Kidney glomerular epithelial cell (primary cell): ENCODE measurements around the gene OXCT2.
"Not testable (repeated sequence)": the region's sequence is repeated elsewhere in the genome, so short reads cannot be mapped to it uniquely, and the experiment has no call there.

Experiments
- DNase-seq: peaks from one replicate; lab custom pipeline; 2025; lab: John Stamatoyannopoulos, UW

Gene OXCT2

DNA sequence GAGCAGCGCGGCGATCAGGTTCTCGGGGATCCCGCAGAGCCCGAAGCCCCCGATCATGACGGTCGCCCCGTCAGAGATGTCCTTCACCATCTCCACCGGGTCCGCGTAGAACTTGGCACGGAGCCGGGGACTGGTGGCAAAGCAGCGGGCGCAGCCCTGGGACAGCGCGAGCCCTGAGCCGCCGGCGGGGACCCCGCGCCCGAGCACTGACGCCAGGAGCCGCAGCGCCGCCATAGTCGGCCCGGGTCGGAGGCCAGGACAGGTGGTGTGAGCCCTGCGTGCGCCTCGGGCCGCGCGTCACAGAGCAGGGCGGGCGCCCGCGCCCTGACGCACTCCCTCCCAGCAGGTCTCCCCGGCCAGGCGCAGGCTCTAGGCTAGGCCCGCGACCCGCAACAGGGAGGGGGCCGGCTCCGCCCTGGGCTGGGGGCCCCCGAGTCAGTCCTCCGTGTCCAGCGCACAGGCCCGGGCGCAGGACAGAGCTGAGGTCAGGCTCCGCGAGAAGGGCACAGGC, at the start of gene OXCT2:
OXCT2 (minus strand) TSS at position 327 of the 511 bp plus-strand sequence; CDS start at position 234, 93 bp downstream.
- DNase-seq = not testable (repeated sequence)

DNA sequence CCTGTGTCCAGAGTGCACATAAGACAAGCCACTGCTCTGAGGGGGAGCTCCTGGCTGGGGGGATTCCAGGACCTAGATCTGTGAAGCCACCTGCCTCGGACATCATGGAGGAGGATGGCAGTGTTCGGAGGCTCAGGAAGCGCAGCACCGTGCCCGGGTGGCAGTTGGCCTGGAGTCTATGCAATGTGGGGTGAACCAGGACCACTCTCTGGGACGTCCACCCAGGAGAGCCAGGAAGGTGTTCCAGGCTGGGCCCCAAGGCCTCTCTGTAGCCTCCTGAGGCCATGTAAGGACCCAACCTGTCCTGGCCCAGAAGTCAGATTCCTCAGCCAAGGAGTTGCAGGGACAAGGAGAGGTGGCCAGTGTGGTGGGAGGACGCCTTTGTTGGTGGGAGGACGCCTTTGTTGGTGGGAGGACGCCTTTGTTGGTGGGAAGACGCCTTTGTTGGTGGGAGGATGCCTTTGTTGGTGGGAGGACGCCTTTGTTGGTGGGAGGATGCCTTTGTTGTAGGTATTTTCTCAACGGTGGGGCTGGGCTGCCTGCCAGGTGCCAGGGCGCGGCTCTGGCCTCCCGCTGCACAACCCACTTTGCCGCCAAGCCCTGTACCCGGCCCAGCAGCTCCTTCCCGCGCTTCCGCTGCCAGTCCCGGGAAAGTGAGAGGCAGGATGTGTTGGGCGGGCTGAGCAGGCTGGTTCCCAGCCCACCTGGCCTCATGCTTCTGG, 48.1 kb upstream of the OXCT2 start:
- no peak for DNase-seq

DNA sequence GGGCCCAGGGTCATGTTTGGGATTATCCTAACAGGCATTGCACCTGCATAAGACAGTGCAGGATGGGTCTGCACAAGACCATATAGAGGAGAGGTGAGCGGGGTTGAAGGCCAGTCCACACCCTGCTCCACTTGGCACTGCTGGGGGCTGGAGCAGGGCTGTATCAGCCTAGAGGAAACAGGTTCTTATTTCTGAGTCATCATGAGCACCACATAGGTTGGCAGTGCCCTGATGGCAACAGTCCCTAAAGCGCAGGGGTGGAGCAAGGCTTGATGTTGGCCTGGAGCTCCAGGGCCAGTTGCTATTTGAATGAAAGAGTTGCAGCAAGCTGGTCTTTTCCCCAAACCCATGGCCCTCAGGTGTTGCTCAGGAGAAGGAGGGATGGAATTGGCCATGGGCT, 47.3 kb upstream of the OXCT2 start:
- DNase-seq = no peak

DNA sequence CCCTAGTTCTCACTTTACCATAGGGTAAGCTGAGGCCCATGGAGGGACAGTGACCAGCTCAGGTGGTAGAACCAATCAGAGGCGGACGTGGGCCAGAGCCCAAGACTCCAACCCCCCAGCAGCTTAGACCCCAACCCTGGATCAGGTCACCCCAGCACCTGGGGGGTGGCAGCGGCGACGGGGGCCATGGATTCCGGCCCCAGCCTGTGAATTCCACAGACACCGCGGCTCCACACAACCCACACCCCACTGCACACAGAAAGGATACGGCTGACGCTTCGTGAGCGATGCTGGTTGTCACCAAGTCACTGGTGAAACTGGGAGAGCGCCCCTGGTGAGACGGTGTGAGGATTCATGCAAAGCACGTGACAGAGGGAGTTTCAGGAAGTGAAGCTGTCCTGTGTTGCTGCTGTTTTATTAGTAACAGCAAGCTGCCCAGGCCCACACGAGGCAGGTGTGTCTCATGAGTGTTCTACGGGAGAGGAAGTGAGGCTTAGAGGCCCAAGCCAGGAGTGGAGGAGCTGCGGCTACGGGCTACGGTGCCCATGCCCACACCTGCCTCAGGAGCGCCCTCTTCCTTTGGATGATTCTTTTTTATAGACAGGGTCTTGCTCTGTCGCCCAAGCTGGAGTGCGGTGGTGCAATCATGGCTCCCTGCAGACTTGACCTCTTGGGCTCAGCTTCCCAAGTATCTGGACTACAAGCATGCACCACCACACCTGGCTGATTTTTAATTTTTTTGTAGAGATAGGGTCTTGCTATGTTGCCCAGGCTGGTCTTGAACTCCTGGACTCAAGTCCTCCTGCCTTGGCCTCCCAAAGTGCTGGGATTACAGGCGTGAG, 46.2 kb upstream of the OXCT2 start:
- peak; percentile 51 for DNase-seq

DNA sequence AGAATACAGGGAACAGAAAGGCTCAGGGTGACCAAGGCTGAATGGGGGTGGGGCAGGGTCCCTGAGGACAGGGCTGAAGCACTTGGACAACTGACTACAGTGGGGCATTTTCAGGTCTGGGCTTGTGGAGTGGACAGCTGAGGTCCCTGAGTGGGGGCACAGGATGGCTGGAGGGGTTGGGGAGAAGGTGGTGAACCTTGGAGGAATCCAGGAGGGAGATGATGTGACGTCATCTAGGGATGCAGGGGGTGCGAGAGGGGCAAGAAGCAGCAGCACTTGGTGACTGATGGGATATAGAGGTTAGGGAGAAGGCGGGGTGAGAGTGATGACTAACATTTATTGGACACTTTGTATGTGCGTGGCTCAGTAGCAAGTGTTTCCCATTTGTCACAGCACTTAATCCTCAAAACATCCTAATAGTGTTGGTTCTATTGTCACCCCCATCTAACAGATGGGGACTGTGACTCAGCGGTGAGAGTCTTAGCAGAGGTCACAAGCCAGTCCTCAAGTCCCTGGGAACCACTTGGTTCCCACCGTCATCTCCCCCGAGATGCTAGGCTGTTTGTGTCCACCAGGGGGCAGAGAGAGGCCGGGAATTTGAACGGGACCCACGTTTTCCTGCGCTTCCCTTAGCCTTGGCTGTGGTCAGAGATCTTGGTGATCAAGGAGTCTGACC, 45.4 kb upstream of the OXCT2 start:
- DNase-seq = peak; percentile 58

DNA sequence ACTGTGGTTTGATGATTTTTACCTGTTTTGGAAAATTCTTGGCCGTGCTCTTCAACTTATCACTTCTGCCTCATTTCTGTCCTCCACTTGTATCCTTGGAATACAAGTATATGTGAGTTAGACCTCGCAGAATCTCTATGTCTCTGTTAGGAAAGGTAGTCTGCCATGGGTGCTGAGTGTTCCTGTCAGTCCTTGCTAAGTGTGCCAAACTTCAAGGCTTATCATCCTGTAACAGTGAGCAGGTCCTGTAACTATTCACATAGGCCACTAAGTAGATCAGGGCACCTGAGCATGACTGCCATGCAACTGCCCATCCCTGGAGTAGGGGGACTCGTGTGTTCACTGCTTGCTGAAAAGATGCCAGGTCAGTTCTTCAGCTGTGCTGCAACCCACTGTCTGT, 41.8 kb upstream of the OXCT2 start:
- no peak for DNase-seq

DNA sequence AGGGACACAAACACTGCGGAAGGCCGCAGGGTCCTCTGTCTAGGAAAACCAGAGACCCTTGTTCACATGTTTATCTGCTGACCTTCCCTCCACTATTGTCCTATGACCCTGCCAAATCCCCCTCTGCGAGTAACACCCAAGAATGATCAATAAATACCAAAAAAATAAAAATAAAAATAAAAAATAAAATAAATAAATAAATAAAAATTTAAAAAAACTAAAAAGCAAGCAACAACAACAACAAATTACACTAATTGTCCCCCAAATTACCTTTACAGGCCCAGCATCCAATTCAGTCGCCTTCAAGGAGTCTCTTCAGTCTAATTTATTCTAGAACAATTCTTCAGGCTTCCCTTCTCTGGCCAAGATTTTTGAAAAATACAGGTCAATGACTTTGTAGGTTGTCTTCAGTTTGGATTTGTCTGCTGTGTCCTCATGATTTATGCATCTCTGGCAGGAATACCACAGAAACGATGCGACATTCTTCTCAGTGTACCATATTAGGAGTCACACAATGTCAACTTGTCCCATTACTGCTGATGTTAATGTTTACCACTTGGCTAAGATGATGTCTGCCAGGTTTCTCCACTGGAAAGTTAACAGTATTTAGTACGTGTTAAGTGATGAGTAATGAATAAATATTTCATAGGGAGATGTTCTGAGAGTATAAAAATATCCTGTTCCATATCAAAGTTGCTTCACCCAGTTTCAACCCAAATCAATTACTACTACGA, 37.8 kb upstream of the OXCT2 start:
- no peak for DNase-seq

DNA sequence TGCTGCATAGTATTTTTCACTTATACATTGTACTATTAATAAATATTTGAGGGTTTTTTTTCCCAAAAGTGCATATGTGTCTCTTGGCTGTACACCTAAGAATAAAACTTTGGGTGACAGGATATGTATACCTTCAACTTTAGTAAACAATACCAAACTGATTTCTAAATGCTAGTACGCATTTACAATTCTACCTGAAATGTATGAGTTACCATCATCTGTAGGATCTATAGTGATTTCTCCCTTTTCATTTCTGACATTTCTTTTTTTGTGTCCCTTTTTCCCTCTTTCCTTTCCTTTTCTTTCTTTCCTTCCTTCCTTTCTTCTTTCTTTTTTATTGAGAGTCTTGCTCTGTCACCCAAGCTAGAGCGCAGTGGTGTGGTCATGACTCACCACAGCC, 34.2 kb upstream of the OXCT2 start:
- no peak for DNase-seq

DNA sequence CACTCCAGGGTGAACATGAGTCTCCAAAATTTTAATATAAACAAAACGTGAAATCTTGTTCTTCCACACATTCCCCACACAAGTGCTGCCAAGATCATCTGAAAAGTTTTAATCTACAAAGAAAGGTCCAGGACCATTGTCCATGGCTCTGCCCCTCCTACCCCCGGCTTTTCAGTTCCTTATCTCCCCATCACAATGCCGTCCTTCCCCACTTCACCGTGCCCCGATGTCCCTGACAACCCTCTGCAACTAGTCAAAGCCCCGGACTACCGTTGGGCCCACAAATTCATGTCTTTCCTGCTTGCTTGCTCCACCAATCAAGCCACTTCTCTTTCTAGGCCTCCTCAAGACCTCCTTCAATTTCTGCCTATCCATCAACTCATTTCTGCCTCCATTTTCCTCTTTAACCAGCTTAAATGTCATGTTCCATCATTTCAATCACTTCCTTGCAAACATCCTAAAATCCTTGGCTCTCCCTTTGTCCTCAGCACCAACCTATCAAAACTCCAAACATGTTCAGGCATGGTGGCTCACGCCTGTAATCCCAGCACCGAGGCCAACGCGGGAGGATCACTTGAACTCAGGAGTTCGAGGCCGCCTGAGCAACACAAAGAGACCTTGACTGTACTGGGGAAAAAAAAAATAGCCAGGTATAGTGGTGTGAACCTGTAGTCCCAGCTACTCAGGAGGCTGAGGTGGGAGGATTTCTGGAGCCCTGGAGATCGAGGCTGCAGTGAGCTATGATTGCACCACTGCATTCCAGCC, 31.5 kb upstream of the OXCT2 start:
- no peak for DNase-seq

DNA sequence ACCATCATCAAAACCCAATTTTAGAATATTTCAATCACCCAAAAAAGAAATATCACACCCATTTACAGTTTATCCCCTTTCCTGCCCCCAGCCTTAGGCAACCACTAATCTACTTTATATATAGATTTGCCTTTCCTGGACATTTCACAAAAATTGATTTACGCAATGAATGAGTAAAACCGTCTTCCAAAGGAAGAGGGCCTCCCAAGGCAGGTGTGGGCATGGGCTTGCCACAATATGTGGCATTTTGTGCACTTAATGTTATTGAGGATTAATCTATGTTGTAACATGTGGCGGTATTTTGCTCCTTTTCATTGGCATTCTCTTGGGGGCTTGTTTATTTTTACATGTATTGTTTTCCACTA, 29.3 kb upstream of the OXCT2 start:
- DNase-seq = no peak

DNA sequence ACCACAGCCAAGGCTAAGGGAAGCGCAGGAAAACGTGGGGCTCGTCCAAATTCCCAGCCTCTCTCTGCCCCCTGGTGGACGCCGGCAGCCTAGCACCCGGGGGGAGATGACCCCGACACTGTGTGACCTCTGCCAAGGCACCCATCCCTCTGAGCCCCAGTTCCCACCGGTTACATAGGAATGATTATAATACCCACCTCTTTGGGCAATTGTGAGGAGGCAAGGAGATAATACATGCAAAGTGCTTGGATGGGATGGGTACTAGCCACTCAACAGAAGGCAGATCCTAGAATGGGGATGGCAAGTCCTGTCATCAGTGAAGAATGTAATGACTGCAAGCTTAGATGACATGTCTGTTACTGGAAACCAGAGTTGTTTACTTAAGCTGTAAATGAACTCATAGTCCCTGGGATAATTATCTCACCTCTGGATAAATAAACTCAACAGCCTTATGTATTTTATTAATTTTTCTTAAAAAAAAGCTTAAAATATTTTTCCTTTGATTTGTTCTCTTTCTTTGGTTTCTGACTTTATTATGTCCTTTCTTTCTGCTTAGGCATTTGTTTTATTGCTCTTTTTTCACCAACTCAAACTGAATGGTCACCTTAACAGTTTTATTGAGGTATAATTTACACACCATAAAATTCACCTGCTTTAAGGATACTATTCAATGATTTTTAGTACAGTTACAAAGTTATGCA, 28.8 kb upstream of the OXCT2 start:
- DNase-seq = peak; percentile 79

DNA sequence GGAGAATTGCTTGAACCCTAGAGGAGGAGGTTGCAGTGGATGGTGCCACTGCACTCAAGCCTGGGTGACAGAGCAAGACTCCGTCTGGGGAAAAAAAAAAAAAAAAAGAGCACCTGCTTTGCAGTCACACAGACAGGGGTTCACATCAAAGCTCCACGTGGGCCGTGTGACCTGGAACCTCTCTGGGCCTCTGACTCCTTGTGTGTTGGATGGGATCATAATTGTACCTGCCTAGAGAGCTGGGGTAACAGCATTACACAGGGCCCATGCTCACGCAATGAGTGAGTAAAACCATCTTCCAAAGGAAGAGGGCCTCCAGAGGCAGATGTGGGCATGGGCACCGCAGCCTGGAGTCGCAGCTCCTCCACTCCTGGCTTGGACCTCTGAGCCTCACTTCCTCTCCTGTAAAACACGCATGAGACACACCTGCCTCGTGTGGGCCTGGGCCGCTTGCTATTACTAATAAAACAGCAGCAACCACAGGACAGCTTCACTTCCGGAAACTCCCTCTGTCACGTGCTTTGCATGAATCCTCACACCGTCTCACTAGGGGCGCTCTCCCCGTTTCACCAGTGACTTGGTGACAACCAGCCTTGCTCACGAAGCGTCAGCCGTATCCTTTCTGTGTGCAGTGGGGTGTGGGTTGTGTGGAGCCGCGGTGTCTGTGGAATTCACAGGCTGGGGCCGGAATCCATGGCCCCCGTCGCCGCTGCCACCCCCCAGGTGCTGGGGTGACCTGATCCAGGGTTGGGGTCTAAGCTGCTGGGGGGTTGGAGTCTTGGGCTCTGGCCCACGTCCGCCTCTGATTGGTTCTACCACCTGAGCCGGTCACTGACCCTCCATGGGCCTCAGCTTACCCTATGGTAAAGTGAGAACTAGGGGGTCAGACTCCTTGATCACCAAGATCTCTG, 28.0 kb upstream of the OXCT2 start:
- DNase-seq = peak; percentile 83

DNA sequence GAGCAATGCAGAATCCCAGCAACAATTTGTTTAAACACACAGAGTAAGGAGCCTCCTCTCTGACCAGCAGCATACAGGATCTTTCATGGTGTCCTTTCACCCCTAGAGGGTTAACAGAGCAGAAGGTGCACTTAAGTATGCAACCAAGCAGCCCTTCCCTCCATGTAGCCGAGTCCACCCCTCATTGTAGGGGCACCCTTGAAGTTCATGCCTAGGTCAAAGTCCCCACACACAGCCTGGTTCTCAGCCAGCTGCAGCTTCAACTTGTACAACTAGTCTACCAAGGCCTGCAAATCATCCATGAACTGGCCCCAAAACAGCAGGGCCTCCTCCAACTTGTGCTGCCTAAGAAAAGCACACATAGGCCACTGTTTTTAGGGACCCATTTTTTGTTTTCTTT, 24.5 kb upstream of the OXCT2 start:
- no peak for DNase-seq

DNA sequence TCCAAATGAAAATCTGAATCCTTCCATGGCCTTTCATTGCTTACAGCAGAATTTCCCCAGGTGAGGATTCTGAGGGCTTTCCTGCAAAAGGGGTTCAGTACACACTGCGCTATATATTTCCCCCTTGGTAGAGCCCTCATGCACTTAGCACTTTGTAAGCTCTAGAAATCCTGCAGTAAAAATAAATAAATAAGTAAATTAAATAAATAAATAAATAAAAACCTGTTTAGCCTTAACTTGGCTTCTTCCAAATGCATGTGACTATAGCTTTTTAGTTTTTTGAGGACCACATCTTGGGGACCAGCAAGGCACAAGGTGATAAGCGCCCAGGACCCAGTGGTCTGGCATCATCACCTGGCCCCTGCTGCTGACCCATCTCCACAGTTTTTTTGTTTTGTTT, 20.7 kb upstream of the OXCT2 start:
- DNase-seq = no peak

DNA sequence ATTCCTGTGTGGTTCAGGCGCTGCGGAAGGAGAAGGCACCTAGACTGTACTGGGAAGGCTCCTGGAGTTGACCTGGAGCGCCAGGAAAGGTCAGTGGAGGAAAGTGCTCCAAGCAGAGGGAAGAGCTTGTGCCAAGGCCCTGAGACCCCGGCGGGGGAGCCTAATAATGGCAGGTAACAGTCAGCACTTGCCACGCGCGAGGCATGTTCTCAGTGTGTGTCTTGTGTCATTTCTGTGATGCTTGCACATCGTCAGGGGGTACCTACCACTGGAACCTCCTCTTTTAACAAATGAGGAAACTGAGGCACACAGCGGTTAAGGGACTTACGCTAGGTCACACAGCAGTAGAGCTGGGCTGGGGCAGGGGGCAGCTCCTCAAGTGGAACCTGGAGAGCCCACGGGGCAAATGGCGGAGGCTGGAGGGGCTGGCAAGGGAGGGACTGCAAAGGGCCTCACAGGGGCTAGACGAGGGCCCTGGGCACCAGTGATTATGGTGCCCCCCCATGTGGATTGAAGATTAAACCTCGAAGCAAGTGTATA, 18.5 kb upstream of the OXCT2 start:
- no peak for DNase-seq

DNA sequence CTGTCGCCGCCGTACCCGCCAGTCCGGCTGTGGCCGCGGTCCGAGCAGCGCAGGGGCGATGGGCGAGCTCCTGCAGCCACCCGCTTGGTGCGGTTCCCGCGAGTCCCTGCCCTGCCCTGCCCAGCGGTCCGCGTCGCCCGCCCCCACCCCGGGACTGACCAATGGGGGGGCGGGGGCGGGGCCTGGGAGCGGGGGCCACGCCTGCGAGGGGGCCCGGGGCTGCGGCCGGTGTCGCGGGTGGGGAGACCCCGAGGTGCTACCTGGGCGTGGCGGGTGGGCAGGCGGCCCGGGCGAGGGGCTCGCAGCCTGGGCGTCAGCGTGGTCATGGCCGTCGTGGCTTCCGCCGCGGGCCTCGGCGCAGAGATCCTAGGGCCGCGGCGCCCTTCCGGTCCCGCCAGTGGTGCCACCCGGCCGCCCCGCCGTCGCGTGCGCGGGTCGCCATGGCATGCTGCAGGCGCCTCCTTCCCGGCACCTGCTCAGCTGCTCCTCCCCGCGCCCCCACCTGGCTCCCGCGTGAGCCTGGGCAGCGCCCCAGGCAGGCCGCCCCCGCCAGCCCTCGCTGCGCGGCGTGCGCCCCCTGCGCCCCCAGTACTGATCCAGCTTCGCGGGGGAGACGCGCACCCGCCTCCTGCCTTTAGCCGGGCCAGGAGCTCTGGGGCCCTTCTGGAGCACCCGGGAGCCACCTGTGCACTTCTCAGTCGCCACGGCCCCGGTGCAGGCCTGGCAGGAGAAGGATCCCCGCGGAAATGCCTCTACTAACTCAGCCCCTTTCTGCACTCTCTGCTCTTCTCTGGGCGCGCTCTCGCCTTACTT, 17.8 kb upstream of the OXCT2 start, which contains the start of gene BMP8B:
BMP8B (minus strand) TSS at position 108 of the 813 bp plus-strand sequence. CDS start 380 bp downstream, outside the sequence.
- no peak for DNase-seq

DNA sequence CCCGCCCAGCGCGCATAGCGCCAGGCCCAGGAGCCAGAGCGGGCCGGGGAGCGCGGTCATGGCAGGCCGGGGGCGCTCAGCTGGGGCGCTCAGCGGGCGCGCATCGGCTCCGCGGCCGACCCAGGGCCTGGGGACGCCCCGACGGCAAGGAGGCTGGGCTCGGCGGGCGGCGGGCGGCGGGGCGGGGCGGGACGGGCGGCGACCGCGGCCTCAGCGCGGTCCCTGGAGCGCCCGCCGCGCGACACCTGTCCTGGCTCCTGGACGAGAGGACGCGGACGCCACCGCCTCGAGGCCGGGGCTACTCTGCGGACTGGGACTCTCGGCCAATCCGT, 17.2 kb upstream of the OXCT2 start:
- no peak for DNase-seq

DNA sequence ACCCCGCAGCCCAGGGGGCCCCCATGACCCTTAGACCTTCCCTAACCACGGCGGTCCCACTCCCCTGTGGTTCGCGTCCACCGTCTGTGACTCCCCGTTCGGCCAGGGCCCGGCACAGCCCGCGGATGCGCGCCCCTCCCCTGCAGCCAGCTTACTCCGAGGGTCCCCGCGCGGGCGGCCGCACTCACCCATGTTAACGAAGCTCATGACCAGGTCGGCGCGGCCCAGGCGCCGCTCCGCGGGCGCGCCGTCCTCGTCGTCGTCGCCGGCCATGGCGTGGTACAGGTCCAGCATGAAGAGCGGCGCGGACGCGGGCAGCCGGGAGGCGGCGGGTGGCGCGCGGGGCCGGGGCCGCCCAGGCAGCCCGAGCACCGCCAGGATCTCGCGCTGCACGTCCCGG, 16.8 kb upstream of the OXCT2 start:
- DNase-seq = not testable (repeated sequence)
